Measurements from ENCODE around the gene WFDC1.

Gene WFDC1

DNA sequence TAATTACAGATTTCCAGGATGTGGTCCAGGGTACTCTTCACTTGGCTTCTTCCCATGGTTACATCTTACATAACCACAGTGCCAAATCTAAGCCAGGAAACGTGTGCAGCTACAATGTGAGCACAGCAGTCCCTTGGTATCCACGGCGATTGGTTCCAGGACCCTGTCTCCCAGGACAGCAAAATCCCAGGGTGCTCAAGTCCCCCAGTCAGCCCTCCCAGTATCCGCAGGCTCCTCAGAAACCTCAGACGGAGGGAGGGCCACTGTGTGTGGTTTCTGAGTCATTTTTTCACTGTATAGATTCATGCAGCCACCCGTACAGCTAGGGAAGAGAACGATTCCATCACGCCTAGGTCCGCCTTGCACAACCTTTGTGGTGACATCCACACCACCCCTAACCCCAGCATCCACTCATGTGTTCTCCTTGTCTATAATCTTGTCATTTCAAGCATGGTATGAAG is 62.5 kb downstream of the WFDC1 start:
- DNase-seq = no peak

DNA sequence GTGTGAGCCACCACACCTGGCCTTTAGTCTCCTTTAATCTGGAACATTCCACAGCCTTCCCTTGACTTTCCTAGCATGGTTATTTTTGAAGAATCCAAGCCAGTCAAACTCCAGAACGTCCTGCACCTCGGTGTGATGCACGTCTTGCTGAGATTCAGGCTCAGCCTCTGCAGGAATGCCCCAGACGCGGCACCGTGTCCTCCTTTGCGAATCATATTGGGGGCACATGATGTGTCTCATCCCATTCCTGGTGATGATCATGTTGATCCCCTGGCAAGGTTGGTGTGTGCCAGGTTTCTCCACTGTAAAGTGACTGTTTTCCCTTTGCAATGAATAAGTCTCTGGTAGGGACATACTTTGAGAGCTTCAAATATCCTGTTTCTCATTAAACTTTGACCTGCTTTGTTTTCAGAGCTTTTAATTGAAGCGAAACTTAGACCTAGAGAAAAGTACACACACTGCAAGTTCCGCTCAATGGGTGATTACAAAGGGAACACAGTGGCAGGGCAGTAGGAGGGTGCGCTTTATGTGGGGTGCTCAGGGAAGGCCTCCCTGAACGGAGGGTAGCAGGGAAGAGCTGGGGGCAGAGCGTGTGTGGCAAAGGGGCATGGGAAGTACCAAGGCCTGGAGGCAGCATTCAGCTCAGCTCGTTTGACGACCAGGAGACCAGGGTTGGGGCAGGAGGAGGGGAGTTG is 64.1 kb downstream of the WFDC1 start:
- no peak for DNase-seq

DNA sequence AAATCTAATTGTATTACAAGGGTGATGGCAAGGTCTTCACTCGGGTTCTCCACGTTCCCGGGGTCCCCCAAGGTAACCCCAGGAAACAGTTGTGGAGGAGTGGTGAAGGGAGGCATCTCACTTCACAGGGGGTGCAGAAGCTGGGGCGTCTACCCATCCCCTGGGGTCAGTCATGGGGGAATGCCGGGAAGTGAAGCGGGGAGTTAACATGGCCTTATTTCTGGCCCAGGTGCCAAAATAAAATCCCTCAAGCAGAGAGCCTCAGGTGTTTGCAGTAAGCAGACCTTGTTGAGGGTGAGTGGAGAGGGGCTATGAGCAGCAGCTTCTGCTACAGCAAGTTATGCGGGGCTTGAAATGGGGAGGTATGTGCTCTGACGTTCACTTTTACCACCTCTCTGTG is 64.6 kb downstream of the WFDC1 start:
- DNase-seq = no peak

DNA sequence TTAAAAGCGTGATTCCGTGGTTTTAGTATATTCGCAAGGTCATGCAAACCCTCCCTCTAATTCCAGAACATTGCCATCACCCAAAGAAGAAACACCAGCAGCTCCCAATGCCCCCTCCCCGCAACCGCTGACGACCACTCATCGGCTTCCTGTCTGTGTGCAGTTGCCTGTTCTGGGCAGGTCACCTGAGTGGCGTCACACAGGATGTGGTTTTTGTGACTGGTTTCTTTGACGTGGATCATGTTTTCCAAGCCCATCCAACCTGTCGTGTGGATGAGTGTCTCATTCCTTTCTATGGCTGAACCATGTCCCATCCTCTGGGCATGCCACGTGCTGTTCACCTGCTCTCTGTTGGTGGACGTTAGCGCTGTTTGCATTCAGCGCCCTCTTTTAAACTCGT is 65.5 kb downstream of the WFDC1 start:
- no peak for DNase-seq

DNA sequence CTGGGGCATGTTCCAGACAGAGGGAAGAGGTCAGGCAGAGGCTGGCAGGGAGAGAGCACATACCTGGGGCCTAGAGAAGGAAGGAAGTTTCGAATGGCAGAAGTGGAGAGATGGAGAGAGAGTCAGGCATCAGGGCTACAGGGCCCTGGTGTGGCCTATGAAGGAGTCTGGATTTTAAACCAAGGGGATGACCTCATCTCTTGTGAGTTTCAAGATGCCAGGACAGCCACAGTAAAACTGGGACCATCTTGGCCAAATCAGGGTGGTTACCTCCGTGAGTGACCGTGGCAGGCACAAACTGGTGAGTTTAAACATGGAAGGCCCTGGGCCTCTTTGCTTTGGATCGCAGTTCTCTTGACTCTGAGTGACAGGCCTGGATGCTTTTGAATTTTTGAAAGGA is 66.1 kb downstream of the WFDC1 start:
- no peak for DNase-seq

DNA sequence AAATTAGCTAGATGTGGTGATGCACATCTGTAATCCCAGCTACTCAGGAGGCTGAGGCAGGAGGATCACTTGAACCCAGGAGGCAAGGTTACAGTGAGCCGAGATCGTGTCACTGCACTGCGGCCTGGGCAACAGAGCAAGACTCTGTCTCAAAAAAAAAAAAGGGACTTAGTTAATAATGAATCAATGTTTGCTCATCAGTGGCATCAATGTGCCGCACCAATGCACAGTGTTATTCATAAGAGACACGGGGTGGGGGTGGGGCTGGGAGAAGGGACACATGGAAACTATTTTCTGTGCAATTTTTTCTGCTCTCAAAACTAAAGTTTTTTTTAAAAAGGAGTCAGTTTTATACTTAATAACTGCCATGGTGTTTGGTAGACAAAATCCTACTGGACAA is 66.9 kb downstream of the WFDC1 start:
- no peak for DNase-seq

DNA sequence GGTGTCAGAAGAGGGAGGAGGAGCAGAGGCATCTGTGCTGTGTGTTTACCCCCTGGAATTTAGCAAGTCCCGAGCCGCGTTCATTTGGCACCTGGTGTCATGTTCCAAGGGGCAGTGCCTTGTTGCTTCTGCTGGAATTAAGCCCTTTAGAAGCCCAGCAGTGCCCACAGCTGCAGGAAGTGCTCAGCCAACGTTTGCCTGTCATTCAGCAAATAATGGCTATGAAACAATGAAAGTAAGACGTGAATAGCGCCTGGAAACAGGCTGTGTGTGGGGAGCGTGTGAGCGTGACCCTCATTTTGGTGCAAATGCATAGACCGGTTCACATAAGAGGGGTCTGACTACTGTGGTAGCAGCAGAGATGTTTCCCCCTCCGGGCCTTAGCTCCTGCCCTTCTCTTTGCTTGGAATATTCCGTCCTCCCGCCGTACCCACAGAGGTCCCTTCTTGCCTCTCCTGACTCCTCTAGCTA is 67.8 kb downstream of the WFDC1 start:
- DNase-seq = no peak

DNA sequence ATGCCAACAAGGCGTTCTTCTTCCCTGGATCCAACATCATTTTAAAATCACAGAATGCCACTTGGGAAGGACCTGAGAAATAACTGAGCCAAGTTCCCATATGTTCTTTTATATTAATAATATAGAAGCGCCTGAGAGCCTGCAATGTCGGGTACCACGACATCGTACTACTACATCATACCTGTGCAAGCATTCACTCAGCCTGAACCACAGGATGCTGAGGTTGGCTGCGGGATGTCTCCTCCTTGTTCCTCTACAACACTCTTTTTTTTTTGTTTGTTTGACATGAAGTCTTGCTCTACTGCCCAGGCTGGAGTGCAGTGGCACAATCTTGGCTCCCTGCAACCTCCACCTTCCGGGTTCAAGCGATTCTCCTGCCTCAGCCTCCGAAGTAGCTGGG is 71.5 kb downstream of the WFDC1 start:
- no peak for DNase-seq

DNA sequence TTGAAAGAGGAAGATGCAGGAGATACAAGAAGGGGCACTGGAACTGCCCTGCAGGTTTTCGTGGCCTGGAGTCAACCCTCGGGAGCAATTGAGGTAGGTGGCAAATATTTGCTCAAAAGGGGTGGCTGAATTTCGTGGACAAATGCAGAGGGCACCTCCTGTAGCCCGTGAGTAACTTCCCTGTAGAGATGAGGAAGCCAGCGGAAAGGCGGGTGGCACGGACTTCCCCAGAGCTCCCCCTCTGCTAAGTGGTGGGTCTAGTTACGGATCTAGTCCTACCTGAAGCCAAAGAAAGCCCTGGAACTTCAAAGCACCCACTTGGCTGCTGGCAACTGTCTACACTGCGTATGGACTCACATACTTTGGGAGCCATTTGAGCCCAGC is 72.6 kb downstream of the WFDC1 start:
- no peak for DNase-seq

DNA sequence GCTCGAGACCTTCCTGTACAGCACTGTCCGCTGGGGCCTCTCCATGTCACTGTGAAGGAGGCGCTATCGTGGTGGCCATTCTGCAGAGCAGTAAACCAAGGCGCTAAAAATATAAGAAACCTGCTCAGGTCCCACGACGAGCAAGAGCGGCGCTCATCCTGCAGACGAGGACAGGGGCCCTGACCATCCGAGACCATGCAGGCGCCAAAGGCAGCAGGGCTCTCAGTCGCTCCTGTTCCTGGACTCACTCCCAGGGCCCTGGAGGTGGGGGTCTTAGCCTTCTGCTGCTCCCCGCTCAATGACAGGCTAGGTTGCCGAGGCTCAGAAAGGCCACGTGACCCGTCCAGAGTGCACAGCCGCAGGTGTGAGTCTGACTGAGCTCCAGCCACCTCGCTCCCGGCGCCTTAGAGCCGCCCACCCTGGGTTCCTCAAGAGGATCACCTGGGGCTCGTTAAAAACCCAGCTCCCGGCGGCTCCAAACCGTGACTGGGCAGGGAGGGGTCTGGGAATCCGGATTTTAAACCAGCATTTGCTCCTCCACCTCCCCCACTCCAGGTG is 73.2 kb downstream of the WFDC1 start:
- no peak for DNase-seq

DNA sequence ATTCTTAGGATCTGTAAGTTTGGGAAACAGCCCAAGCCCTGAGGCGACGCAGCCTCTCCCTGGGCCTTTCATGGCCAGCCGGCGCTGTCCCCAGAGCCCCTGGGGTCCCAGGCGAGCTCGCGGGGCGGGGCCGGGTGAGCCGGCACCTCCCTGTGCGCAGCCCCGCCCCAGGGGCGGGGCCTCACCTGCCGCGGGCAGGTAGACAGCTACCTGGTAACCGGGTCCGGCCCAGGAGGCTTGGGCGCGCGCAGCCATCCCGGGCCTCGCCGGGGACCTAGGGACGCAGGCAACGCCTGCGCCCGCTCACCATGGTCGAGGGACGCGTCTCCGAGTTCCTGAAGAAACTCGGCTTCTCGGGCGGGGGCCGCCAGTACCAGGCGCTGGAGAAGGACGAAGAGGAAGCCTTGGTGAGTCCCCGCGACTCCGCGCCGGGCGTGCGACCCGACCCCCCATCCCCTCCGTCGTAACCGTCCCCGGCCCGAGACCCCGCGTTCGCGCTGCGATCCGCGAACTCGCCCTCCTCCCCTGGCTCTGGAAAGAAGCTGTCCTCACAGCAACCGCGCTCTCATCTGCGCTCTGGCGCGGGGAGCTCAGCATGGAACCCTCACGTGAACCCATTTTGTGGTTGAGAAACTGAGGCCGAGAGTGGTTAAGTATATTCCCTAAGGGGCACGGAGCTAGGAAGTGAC is 73.8 kb downstream of the WFDC1 start, which contains the start of gene ATP2C2:
Gene ATP2C2, plus strand, starts transcription at position 231 of the 689 bp plus-strand sequence. Its CDS starts 78 bp downstream, at position 309.
- no peak for DNase-seq

DNA sequence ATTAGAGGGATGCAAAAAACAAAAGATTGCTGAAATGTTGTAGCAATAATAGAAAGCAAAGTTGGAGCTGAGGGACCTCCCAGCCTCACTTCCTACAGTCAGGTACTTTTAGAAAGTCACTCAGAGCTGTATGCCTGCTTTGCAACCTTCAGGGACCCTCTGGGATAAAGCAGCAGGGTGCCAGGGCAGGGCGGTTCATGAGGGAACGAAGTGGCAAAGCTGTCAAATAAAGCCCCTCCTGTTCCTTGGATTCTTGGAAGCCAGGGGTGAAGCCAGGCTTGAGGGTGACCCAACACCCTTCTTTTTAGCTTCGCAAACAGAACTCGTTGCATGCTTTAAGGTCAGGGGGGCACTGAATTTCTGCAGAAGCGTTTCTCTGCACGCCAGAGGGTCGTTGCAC is 74.4 kb downstream of the WFDC1 start:
- no peak for DNase-seq

DNA sequence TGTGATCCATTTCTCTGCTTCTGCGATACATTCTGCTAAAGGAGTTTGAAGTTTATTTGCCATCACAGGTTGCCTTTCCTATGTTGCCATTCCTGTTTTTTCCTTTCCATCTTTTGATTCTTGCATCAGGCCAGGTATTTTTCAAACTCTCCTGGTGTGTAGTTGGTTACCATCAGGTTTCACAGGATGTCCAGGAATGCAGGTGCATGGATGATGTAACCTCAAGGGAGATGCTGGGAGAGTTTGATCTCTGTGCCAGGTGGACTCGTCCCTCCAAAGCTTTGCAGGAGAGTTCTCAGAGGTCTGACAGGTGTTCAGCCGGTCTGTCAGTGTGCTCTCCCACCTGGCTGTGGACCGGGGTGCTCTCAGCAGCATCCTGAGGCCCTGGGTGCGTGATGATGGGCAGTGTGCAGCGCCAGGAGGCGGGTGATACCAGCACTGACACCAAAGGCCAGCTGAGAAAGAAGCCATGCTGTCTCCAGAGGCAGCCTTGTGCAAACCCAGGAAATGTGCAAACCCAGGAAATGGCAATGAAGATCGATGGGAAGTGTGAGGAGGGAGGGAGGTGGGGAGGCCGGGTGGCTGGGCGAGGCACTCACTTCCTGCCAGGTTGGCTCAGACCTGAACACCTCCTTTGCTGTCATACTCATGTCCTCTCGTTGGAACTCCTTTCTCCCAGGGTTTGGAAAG is 75.4 kb downstream of the WFDC1 start:
- DNase-seq = no peak

DNA sequence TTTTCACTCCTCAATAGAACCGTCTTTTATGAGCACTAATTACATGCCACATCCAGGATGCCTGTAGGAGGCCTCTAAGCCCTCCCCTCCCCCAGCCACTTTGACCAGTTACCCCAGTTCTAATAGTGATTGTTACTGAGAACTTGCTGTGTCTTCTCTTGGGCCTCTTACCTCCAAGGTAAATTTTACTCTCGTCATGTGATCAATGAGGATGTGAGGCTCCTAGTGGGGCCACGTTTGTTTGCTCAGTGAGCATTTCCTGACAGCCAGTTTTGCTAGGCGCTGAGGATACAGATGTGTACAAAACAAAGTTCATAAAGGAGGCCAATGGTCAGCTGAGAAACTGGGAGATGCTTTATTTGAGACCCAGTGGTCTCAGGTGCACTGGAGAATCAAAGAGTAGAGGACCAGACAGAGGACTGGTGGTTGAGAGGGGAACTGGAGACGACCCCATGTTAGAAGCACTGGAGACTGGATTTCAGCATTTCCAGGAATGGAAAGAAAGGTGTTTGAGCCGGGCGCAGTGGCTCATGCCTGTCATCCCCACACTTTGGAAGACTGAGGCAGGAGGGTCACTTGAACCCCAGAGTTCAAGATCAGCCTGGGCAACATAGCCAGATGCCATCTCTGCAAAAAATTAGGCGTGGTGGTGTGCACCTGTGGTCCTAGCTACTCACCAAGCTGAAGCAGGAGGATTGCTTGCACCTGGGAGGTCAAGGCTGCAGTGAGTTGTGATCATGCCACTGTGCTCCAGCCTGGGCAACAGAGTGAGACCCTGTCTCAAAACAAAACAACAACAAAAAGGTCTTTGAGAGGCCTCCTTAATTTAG is 76.3 kb downstream of the WFDC1 start:
- DNase-seq = no peak

DNA sequence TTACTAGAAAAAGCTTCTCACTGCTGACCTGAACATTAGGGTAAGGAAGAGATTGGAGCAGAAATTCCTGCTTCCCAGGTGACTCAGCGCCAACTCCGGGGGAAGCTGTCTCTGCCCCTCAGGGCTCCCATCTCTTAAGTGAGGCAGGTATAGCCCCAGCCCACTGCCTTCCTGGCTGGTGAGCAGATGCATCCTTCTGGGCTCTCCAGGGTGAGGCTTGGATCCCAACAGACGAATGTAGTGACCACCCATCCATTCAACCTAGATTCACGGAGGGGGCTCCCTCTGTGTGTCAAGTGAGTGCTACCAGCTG is 76.8 kb downstream of the WFDC1 start:
- DNase-seq = no peak

DNA sequence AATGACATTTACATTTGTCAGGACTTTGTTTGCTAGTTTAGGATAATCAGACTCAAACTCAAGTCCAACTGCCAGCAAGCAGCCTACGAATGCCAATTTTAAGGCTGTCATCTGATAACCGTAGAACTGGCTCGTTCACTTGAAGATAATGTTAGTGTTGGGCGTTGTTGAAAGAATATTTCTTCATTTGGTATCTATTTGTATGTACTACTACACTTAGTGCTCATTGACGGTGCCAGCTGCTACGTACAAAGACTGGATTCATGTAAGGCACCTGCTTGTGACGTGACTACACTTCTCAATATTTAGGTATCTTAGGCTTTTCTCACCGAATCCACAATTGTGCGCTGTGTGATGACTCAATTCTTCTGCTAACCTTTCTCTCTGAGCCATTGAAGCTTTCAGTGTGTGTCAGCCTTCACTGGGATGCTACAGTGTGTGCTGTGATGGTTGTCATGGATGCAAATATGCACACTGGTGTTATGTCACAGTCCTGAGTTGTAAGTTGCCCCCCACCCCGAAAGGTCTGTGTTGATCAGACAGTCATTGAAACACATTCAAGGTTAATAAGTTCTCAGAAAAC is 79.3 kb downstream of the WFDC1 start:
- DNase-seq = no peak

DNA sequence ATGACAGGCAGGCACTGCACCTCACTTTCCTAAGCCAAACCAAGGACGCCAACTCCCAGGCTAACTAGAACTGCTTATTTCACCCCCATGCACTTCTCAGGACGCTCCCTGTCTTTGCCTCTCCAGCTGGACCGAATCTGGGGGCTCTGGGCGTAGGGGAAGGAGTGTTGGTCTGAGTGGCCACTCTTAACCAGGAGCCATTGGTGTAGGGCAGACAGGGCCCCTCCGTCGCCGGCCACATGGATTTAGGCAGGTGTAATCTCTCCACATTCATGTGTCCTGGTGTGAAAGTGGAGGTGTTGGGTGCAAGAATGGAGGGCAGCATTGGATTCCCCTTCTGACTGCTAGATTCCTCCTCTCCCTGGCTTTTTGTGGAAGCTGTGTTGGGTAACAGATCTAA is 83.4 kb downstream of the WFDC1 start:
- DNase-seq = no peak

DNA sequence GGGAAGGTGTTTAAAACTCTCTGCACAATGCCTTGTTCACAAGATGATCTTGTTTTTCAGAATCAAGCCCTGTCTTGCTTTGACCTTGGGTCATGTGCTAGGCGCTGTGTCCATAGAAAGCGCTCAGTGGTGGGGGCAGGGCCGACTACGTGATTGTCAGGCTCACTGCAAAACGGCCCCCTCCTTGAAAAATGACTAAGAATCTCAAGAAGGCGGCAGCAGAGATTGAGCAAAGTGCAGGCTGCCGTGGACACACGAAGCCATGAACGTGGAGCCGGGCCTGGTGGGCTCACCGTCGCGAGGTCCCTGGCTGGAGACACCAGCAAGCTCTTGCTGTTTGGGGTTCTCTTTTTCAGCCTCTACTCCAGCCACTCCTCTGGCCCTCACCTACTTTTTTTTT is 83.9 kb downstream of the WFDC1 start:
- no peak for DNase-seq

DNA sequence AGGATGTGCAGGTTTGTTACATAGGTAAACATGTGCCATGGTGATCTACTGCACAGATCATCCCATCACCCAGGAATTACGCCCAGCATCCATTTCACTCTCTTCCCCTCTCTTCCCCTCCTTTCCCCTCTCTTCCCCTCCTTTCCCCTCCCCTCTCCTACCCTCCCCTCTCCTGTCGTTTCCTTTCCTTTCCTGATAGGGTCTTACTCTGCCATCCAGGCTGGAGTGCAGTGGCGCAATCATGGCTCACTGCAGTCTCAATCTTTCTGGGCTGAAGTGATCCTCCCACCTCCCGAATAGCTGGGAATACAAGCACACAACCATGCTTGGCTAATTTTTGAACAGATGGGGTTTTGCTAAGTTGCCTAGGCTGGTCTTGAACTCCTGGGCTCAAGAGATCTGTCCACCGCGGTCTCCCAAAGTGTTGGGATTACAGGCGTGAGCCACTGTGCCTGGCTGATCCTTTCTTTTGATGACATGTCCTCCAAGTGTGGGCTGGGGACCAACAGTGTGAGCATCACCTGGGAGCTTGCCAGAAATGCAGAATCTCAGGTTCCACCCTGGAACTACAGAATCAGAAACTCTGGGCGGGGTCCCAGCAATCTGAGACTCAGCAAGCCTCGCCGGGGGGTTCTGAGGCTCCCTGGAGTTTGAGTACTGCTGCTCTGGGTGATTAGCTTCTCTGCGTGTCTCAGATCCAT is 84.5 kb downstream of the WFDC1 start:
- DNase-seq = no peak

Data from activated naive CD4-positive, alpha-beta T cell treated with anti-CD3 and anti-CD28 coated beads, Interleukin-2, amount 50 U/mL, for 16 hours (primary cell).